Measurements from ENCODE around the gene G3BP2.
"Not testable (repeated sequence)": the region's sequence is repeated elsewhere in the genome, so short reads cannot be mapped to it uniquely, and the experiment has no call there.

Gene G3BP2

GRCh38 chr4:75698162-75698962 lies 25.2 kb upstream of the G3BP2 start:
- Histone ChIP-seq H3K27me3 (ENCODE audit: insufficient read depth, poor library complexity, severe bottlenecking) (no peaks in the 10 kb centered on the region), H3K9me3 (ENCODE audit: severe bottlenecking) (no peaks in the 10 kb centered on the region), H3K4me3 (ENCODE audit: severe bottlenecking) (no peak overlapping the region), H3K4me1 (ENCODE audit: insufficient read depth, poor library complexity, severe bottlenecking) (no peaks in the 10 kb centered on the region), H3K27ac (ENCODE audit: poor library complexity, severe bottlenecking) (no peak overlapping the region), H3K36me3 (ENCODE audit: low read depth) (no peaks in the 10 kb centered on the region)
- ATAC-seq (ENCODE audit: low read depth) (no peak), DNase-seq (ENCODE audit: low spot score) (no peak)
- no peak for TF ChIP-seq CTCF (IDR thresholded peaks at IDR 0.05; ENCODE audit: poor library complexity, severe bottlenecking)

- Histone ChIP-seq H3K27me3 (ENCODE audit: insufficient read depth, poor library complexity, severe bottlenecking) (no peaks in the 10 kb centered on the region), H3K27ac (ENCODE audit: poor library complexity, severe bottlenecking) (no peak overlapping the region), H3K36me3 (ENCODE audit: low read depth) (no peaks in the 10 kb centered on the region), H3K4me3 (ENCODE audit: severe bottlenecking) (no peak overlapping the region), H3K4me1 (ENCODE audit: insufficient read depth, poor library complexity, severe bottlenecking) (no peaks in the 10 kb centered on the region), H3K9me3 (ENCODE audit: severe bottlenecking) (no peaks in the 10 kb centered on the region)
- ATAC-seq (ENCODE audit: low read depth) = no peak
- DNase-seq (ENCODE audit: low spot score) = no peak
- TF ChIP-seq CTCF (IDR thresholded peaks at IDR 0.05; ENCODE audit: poor library complexity, severe bottlenecking) = no peak
Measured at GRCh38 chr4:75696581-75696980, 23.4 kb upstream of the G3BP2 start.

GRCh38 chr4:75696071-75696470 lies 22.9 kb upstream of the G3BP2 start:
- Histone ChIP-seq H3K36me3 (ENCODE audit: low read depth) (no peaks in the 10 kb centered on the region), H3K9me3 (ENCODE audit: severe bottlenecking) (no peaks in the 10 kb centered on the region), H3K4me1 (ENCODE audit: insufficient read depth, poor library complexity, severe bottlenecking) (no peaks in the 10 kb centered on the region), H3K27ac (ENCODE audit: poor library complexity, severe bottlenecking) (no peak overlapping the region), H3K4me3 (ENCODE audit: severe bottlenecking) (no peak overlapping the region), H3K27me3 (ENCODE audit: insufficient read depth, poor library complexity, severe bottlenecking) (no peaks in the 10 kb centered on the region)
- no peak for TF ChIP-seq CTCF (IDR thresholded peaks at IDR 0.05; ENCODE audit: poor library complexity, severe bottlenecking)
- ATAC-seq (ENCODE audit: low read depth) (no peak), DNase-seq (ENCODE audit: low spot score) (no peak)

GRCh38 chr4:75692066-75692465 lies 18.9 kb upstream of the G3BP2 start:
- not testable (repeated sequence) for H3K4me3 ChIP-seq (ENCODE audit: severe bottlenecking); DNase-seq (ENCODE audit: low spot score); H3K27ac ChIP-seq (ENCODE audit: poor library complexity, severe bottlenecking); H3K27me3 ChIP-seq (ENCODE audit: insufficient read depth, poor library complexity, severe bottlenecking); ATAC-seq (ENCODE audit: low read depth); H3K36me3 ChIP-seq (ENCODE audit: low read depth); H3K4me1 ChIP-seq (ENCODE audit: insufficient read depth, poor library complexity, severe bottlenecking); H3K9me3 ChIP-seq (ENCODE audit: severe bottlenecking)

- H3K4me1 ChIP-seq (ENCODE audit: insufficient read depth, poor library complexity, severe bottlenecking); H3K9me3 ChIP-seq (ENCODE audit: severe bottlenecking); DNase-seq (ENCODE audit: low spot score); ATAC-seq (ENCODE audit: low read depth); H3K27me3 ChIP-seq (ENCODE audit: insufficient read depth, poor library complexity, severe bottlenecking); H3K36me3 ChIP-seq (ENCODE audit: low read depth); H3K27ac ChIP-seq (ENCODE audit: poor library complexity, severe bottlenecking); H3K4me3 ChIP-seq (ENCODE audit: severe bottlenecking): not testable (repeated sequence)
Measured at GRCh38 chr4:75687125-75687524, 13.9 kb upstream of the G3BP2 start.

GRCh38 chr4:75686346-75686745 lies 13.1 kb upstream of the G3BP2 start:
- no peak overlapping the region for H3K27ac ChIP-seq (ENCODE audit: poor library complexity, severe bottlenecking)
- H3K36me3 ChIP-seq (ENCODE audit: low read depth) = no peaks in the 10 kb centered on the region; the same call in 1 of the 2 replicates
- H3K4me3 ChIP-seq (ENCODE audit: severe bottlenecking) = no peak overlapping the region
- H3K27me3 ChIP-seq (ENCODE audit: insufficient read depth, poor library complexity, severe bottlenecking) = no peaks in the 10 kb centered on the region
- peaks cover 2% of the 10 kb centered on the region for H3K9me3 ChIP-seq (ENCODE audit: severe bottlenecking)
- no peak for TF ChIP-seq CTCF (IDR thresholded peaks at IDR 0.05; ENCODE audit: poor library complexity, severe bottlenecking)
- H3K4me1 ChIP-seq (ENCODE audit: insufficient read depth, poor library complexity, severe bottlenecking) = no peaks in the 10 kb centered on the region
- ATAC-seq (ENCODE audit: low read depth) (no peak), DNase-seq (ENCODE audit: low spot score) (no peak)

Data from RWPE2 (cell line).